ENCODE data around the gene MAN1A1.

The MAN1A1 gene

GRCh38 chr6:119324718-119325117 lies 24.8 kb downstream of the MAN1A1 start:
- no peak for DNase-seq

- DNase-seq, result no peak
Measured at GRCh38 chr6:119323931-119324330, 25.6 kb downstream of the MAN1A1 start.

- DNase-seq, result no peak
Measured at GRCh38 chr6:119323478-119323877, 26.1 kb downstream of the MAN1A1 start.

GRCh38 chr6:119322715-119323350 lies 26.7 kb downstream of the MAN1A1 start:
- no peak for DNase-seq

GRCh38 chr6:119322034-119322433 lies 27.5 kb downstream of the MAN1A1 start:
- no peak for DNase-seq

GRCh38 chr6:119319694-119320093 lies 29.9 kb downstream of the MAN1A1 start:
- no peak for DNase-seq

GRCh38 chr6:119318730-119319129 lies 30.8 kb downstream of the MAN1A1 start:
- DNase-seq, result no peak

GRCh38 chr6:119318176-119318575 lies 31.4 kb downstream of the MAN1A1 start:
- DNase-seq, result no peak

GRCh38 chr6:119317007-119317406 lies 32.6 kb downstream of the MAN1A1 start:
- DNase-seq, result no peak

- DNase-seq, result no peak
Measured at GRCh38 chr6:119314885-119315272, 34.7 kb downstream of the MAN1A1 start.

- no peak for DNase-seq
Measured at GRCh38 chr6:119313937-119314884, 35.4 kb downstream of the MAN1A1 start.

GRCh38 chr6:119312875-119313338 lies 36.7 kb downstream of the MAN1A1 start:
- DNase-seq, result no peak

- DNase-seq, result no peak
Measured at GRCh38 chr6:119312441-119312840, 37.1 kb downstream of the MAN1A1 start.

GRCh38 chr6:119311514-119312142 lies 37.9 kb downstream of the MAN1A1 start:
- no peak for DNase-seq

- DNase-seq, result peak; percentile 66
Measured at GRCh38 chr6:119310486-119311036, 39.0 kb downstream of the MAN1A1 start.

GRCh38 chr6:119308991-119309657 lies 40.4 kb downstream of the MAN1A1 start:
- no peak for DNase-seq

GRCh38 chr6:119308048-119308570 lies 41.5 kb downstream of the MAN1A1 start:
- DNase-seq, result no peak

- DNase-seq, result no peak
Measured at GRCh38 chr6:119307056-119307455, 42.5 kb downstream of the MAN1A1 start.

- DNase-seq, result no peak
Measured at GRCh38 chr6:119306396-119306968, 43.1 kb downstream of the MAN1A1 start.

GRCh38 chr6:119303164-119303887 lies 46.2 kb downstream of the MAN1A1 start:
- DNase-seq, result no peak

- DNase-seq, result no peak
Measured at GRCh38 chr6:119301429-119301828, 48.1 kb downstream of the MAN1A1 start.
